ENCODE measurements around the gene BBLN.
A peak's percentile ranks its signal among the peaks of the same experiment; 100 is the strongest.

BBLN gene

GRCh38 chr9:128201441-128202369, 41.6 kb downstream of the BBLN start:
- Mint-ChIP-seq H3K27me3 (peaks cover 8% of the 10 kb centered on the region), H3K27ac (peak overlapping the region; percentile 59), H3K9me3 (no peaks in the 10 kb centered on the region), H3K4me1 (peaks cover 24% of the 10 kb centered on the region), H3K4me3 (no peak overlapping the region), H3K36me3 (ENCODE audit: low read depth) (no peaks in the 10 kb centered on the region)
- peak; percentile 79 for ATAC-seq
- peak; percentile 34 for DNase-seq

- Mint-ChIP-seq H3K4me3 (peak overlapping the region; percentile 53), H3K4me1 (peaks cover 24% of the 10 kb centered on the region), H3K9me3 (no peaks in the 10 kb centered on the region), H3K27me3 (peaks cover 11% of the 10 kb centered on the region), H3K27ac (peak overlapping the region; percentile 59), H3K36me3 (ENCODE audit: low read depth) (no peaks in the 10 kb centered on the region)
- DNase-seq (no peak), ATAC-seq (no peak)
Observed at GRCh38 chr9:128202648-128203023, 42.6 kb downstream of the BBLN start.

DNA sequence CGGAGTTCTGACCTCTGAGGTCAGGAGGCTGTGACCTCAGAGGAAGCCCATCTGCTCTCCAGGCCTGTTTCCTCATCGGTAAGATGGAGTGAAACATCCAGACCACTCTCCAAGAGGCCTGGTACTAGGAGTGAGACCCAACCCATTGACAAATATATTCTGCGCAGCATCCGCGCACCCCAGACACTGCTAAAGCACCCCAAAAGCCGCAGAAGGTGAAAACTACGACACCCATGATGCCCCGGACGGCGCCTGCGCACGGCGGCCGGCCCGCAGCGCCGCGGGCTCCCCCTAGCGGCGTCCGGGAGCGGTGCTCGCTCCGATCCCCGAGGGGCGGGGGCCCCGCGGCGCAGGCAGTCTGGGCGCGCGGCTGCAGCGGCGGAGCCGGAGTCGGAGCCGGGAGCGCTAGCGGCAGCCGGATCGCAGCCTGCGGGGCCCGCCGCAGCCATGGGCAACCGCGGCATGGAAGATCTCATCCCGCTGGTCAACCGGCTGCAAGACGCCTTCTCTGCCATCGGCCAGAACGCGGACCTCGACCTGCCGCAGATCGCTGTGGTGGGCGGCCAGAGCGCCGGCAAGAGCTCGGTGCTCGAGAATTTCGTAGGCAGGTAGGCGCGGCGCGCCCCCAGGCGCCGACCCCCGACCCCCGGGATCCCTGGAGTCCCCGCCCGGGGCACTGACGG, 43.1 kb downstream of the BBLN start, which contains the start of gene DNM1:
Gene DNM1, plus strand, starts transcription at position 356 of the 683 bp plus-strand sequence. Its CDS starts 92 bp downstream, at position 448.
- Mint-ChIP-seq H3K36me3 (ENCODE audit: low read depth) (no peaks in the 10 kb centered on the region), H3K27me3 (peaks cover 11% of the 10 kb centered on the region), H3K4me3 (peak within 1 kb of the TSS; percentile 53), H3K9me3 (no peaks in the 10 kb centered on the region), H3K4me1 (peaks cover 24% of the 10 kb centered on the region), H3K27ac (peak within 1 kb of the TSS; percentile 59)
- peak; percentile 71 for ATAC-seq
- DNase-seq = peak; percentile 75

DNA sequence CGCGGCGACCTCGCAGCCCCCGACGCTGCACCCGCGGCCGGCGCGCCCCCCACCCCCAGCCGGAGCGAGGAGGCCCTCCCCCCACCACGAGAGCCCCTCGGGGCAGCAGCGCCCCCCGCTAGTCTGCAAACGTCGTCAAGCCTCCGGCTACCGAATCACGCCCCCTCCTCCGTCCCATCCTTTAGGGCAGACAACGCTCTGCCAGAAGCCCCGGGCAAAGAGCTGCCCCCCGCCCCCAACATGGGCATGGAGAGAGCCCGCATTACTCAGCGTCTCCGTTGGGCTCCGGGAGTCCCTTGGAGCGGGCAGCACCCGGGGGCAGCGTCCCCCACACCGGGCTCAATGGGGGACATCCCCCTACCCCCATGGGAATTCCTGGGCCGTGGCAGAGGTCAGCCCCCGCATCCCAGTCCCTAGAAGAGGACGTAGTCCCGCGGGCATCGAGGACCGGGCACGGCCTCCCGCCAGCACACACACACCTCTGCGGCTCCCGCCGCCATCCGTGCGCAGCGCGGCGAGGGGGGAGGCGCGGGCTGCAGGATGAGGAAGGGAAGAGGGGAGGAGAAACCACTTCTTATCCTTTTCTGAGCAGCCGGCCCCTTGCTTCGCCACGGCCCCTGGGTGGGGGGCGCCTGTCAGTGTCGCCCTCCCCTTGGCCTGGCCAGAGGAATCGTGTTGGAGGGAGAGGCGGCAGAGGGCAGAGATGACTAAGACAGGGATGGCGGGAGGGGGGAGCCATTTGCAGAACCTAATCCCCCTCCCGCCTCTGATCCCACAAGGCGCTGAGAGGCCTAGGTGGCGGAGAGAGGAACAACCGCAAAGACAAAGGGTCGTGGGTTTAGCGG, 43.9 kb downstream of the BBLN start:
- Mint-ChIP-seq H3K36me3 (ENCODE audit: low read depth) (no peaks in the 10 kb centered on the region), H3K27me3 (peaks cover 11% of the 10 kb centered on the region), H3K27ac (no peak overlapping the region), H3K4me1 (peaks cover 22% of the 10 kb centered on the region), H3K9me3 (no peaks in the 10 kb centered on the region), H3K4me3 (peak overlapping the region; percentile 50)
- DNase-seq (no peak), ATAC-seq (no peak)

- H3K4me3 Mint-ChIP-seq = no peak overlapping the region
Observed at GRCh38 chr9:128204858-128205257, 44.8 kb downstream of the BBLN start.

DNA sequence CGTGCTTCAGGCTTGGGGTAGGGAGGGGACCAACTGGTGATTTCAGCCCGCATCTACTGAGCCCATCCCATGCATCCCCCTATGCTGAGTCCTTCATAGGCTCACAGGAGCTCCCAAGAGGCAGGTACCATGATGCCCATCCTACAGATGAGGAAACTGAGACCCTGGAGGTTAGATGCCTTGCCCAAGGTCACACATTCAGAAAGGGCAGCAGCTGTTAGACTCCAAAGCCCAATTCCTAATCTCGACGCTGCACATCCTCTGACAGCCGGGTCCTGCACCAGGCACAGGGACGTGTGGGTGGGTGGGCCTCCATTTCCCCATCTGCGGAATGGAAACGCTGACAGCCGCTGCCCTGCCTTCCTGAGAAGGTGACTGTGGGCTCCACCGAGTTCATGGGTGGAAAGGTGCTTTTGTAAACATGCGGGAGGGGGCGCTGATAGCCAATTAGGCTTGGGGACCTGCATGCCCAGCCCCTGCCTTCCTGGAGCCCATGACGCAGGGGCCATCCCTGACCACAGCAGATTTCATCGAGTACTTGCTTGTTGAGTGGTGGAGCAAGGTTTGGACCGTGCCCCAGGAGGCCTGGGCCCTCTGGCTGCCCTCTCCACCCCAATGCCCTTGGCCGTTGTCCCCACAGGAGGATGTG, 45.4 kb downstream of the BBLN start:
- H3K4me3 Mint-ChIP-seq = no peak overlapping the region
- H3K36me3 Mint-ChIP-seq (ENCODE audit: low read depth) = no peaks in the 10 kb centered on the region
- no peaks in the 10 kb centered on the region for H3K9me3 Mint-ChIP-seq
- DNase-seq (no peak), ATAC-seq (no peak)
- peaks cover 22% of the 10 kb centered on the region for H3K4me1 Mint-ChIP-seq
- no peak overlapping the region for H3K27ac Mint-ChIP-seq
- H3K27me3 Mint-ChIP-seq = peaks cover 11% of the 10 kb centered on the region

More at GRCh38 chr9:128204858-128205257, 44.8 kb downstream of the BBLN start:
- Mint-ChIP-seq H3K36me3 (ENCODE audit: low read depth) (no peaks in the 10 kb centered on the region), H3K4me1 (peaks cover 22% of the 10 kb centered on the region), H3K27ac (no peak overlapping the region), H3K27me3 (peaks cover 11% of the 10 kb centered on the region), H3K9me3 (no peaks in the 10 kb centered on the region)
- ATAC-seq (no peak), DNase-seq (no peak)

DNA sequence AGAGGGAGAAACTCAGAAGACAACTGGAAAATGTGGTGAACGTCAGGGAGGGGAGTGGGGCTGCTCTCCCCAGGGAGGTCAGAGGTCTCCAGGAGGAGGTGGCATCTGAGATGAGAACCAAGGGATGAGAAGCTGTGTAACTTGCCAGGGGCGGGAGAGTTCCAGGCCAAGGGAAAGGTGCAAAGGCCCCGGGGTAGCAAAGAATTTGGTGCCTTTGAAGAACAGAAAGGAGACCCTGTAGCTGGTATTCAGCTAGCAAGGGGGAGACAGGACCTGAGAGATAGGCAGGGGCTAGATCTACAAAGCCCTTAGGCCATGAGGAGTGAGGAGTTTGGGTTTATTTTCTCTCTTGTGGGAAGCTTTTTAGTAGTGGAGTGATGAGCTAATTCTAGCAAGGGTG, 46.4 kb downstream of the BBLN start:
- H3K27me3 Mint-ChIP-seq = peaks cover 11% of the 10 kb centered on the region
- no peaks in the 10 kb centered on the region for H3K9me3 Mint-ChIP-seq
- no peaks in the 10 kb centered on the region for H3K36me3 Mint-ChIP-seq (ENCODE audit: low read depth)
- no peak for ATAC-seq
- no peak for DNase-seq
- peaks cover 20% of the 10 kb centered on the region for H3K4me1 Mint-ChIP-seq
- H3K4me3 Mint-ChIP-seq = no peak overlapping the region
- no peak overlapping the region for H3K27ac Mint-ChIP-seq

- H3K9me3 Mint-ChIP-seq = no peaks in the 10 kb centered on the region
- no peak overlapping the region for H3K4me3 Mint-ChIP-seq
- H3K27me3 Mint-ChIP-seq = peaks cover 12% of the 10 kb centered on the region
- no peaks in the 10 kb centered on the region for H3K36me3 Mint-ChIP-seq (ENCODE audit: low read depth)
- peaks cover 13% of the 10 kb centered on the region for H3K4me1 Mint-ChIP-seq
- ATAC-seq = no peak
- H3K27ac Mint-ChIP-seq = no peak overlapping the region
- DNase-seq = no peak
Observed at GRCh38 chr9:128206916-128207910, 47.1 kb downstream of the BBLN start.

GRCh38 chr9:128208386-128208785, 48.3 kb downstream of the BBLN start:
- H3K27me3 Mint-ChIP-seq = peaks cover 13% of the 10 kb centered on the region
- no peak overlapping the region for H3K27ac Mint-ChIP-seq
- no peaks in the 10 kb centered on the region for H3K9me3 Mint-ChIP-seq
- no peak overlapping the region for H3K4me3 Mint-ChIP-seq
- ATAC-seq (no peak), DNase-seq (no peak)
- H3K36me3 Mint-ChIP-seq (ENCODE audit: low read depth) = no peaks in the 10 kb centered on the region
- H3K4me1 Mint-ChIP-seq = peaks cover 5% of the 10 kb centered on the region

DNA sequence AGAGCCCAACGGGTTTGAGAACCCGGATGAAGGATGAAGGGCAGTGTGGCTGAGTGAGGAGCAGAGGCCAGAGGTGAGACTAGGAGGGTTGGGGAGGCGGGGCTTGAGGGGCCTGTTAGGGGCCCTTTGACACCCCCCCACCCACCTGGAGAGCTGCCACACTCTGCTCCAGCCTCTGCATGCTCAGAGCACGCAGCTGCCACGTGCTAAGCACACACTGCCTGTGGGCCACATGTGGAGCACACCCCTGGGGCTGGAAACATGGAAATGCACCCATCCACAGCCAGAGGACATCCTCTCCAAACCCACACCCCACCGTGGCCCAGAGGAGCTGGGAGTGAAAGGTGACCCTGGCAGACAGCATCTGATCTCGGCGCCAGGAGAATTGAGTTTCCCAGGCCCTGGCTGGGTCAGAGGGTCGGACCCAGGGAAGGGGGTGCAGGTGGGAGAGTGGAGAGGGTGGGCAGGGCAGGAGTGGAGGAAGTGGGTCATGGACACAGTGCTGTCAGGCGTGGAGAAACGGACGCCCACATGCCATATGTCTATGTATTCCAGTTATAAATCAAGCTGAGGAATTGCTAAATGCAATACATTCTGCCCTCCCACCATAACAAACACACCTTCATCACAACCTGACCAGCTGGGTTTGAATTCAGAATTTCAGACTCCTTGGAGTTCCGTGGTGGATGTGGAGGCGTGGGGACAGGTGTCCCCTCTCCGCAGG, 49.0 kb downstream of the BBLN start:
- Mint-ChIP-seq H3K4me3 (no peak overlapping the region), H3K4me1 (peaks cover 4% of the 10 kb centered on the region), H3K36me3 (ENCODE audit: low read depth) (no peaks in the 10 kb centered on the region), H3K9me3 (no peaks in the 10 kb centered on the region), H3K27ac (no peak overlapping the region), H3K27me3 (peaks cover 12% of the 10 kb centered on the region)
- ATAC-seq = no peak
- DNase-seq = no peak

DNA sequence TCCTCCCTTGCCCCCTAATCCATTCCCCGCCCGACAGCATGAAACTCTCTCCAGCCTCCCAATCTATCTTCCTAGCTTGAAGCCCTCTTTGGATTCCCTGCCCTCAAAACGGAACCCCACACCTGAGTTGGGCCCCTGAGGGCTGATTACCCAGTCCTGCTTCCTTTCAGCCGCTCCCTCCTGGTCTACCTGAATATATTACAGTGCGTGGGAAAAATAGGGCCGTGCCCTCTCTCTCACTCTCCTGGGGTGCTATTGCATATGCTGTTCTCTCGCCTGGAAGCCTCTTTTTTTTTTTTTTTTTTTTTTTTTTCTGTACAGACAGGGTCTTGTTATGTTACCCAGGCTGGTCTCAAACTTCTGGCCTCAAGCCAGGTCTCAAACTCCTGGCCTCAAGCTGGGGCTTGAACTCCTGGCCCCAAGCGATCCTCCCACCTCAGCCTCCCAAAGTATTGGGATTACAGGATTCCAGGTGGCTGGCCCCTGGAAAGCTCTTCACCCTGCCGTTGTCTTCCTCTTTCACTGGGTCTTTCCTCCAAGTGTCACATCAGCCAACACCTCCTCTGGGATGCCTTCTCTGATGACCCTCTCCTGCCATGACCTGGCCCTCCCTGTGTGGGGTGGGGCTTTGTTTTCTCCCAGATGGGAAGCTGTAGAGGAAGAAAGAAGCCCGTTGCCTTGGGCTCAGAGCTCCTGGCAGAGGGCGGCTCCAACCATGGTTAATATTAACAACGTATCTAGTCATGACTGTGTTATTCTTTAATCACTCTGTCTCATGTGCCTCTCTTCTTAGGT, 51.3 kb downstream of the BBLN start:
- ATAC-seq (no peak), DNase-seq (no peak)
- H3K4me3 Mint-ChIP-seq = no peak overlapping the region
- H3K36me3 Mint-ChIP-seq (ENCODE audit: low read depth) = no peaks in the 10 kb centered on the region
- H3K27me3 Mint-ChIP-seq = peaks cover 5% of the 10 kb centered on the region
- H3K9me3 Mint-ChIP-seq = no peaks in the 10 kb centered on the region
- no peaks in the 10 kb centered on the region for H3K4me1 Mint-ChIP-seq
- H3K27ac Mint-ChIP-seq = no peak overlapping the region

GRCh38 chr9:128211981-128212281, 51.9 kb downstream of the BBLN start:
- peaks cover 2% of the 10 kb centered on the region for H3K4me1 Mint-ChIP-seq
- DNase-seq (no peak), ATAC-seq (no peak)
- H3K27ac Mint-ChIP-seq = no peak overlapping the region
- H3K9me3 Mint-ChIP-seq = no peaks in the 10 kb centered on the region
- peaks cover 6% of the 10 kb centered on the region for H3K27me3 Mint-ChIP-seq
- H3K36me3 Mint-ChIP-seq (ENCODE audit: low read depth) = no peaks in the 10 kb centered on the region
- H3K4me3 Mint-ChIP-seq = no peak overlapping the region

Measured in activated naive CD8-positive, alpha-beta T cell treated with anti-CD3 and anti-CD28 coated beads, Interleukin-2, amount 50 U/mL, for 24 hours (primary cell).